ENCODE results near the gene TFAP2D.

Gene TFAP2D

GRCh38 chr6:50817646-50817950, 104.3 kb downstream of the TFAP2D start:
- in situ Hi-C loops (cut with HindIII; ENCODE audit: low sequenced_read_pairs), result loop anchor here (10.0 kb wide), 1 partner anchor 197 kb away; no protein-coding TSS in a partner anchor

DNA sequence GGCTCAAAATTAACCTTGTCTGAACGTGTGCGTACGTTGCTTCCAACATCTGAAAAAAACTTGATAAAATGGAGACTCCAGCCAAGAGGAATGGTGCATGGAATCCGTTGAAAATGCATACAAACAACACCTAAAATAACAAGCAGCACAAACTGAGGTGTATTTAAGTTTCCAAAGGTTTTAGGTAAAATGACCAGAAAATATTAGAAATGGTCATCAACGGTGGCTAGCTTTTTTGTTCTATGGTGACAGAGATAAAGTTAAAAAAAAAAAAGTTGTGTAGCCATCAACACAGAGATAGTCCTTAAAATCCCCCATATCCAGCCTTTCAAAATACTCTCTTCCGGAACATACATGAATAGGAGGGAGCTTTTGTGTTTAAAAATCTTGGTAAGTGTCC, 104.7 kb downstream of the TFAP2D start:
- in situ Hi-C loops (cut with HindIII; ENCODE audit: low sequenced_read_pairs), result loop anchor here (10.0 kb wide), 1 partner anchor 197 kb away; no protein-coding TSS in a partner anchor

GRCh38 chr6:50818673-50819072, 105.3 kb downstream of the TFAP2D start, which contains the start of gene TFAP2B:
Gene TFAP2B (plus strand): TSS chr6:50818871. CDS start chr6:50818892, 21 bp downstream.
- in situ Hi-C loops (cut with HindIII; ENCODE audit: low sequenced_read_pairs), result loop anchor here (10.0 kb wide), 1 partner anchor 196 kb away; no protein-coding TSS in a partner anchor

GRCh38 chr6:50819466-50819903, 106.2 kb downstream of the TFAP2D start:
- in situ Hi-C loops (cut with HindIII; ENCODE audit: low sequenced_read_pairs), result loop anchor here (10.0 kb wide), 1 partner anchor 195 kb away; no protein-coding TSS in a partner anchor

GRCh38 chr6:50819904-50820868, 106.9 kb downstream of the TFAP2D start:
- in situ Hi-C loops (cut with HindIII; ENCODE audit: low sequenced_read_pairs), result loop anchor here (10.0 kb wide), 1 partner anchor 195 kb away; no protein-coding TSS in a partner anchor

GRCh38 chr6:50820869-50821264, 107.5 kb downstream of the TFAP2D start:
- in situ Hi-C loops (cut with HindIII; ENCODE audit: low sequenced_read_pairs), result no loop called here

DNA sequence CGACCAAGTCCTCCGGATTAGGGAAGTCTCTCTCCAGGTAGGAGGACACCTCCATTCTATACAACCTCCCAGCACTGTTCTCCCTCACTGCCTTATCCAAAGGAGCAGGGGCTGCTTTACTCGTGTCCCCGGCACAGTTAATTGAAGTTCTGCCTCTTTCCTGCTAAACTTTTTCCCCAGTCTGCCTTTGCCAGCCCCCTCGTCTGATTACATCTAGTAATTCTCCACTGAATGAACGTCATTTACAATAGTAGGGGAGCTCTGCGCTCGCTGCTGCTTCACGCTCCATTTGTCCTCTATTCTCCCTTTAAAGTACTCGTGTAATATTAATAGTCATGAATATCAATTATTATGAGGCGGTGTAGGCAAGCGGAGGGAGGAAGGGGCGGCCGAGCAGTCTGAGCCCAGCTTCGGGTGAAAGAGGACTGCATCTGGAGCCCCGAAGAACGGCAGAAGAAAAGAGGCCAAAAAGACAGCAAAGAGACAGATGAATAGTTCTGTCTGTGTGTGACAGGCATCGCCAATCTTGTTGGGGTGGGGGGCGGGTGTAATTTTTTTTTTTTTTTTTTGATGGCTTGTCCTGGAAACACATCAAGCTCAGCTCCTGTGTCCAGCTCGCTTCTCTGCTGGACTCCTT, 108.2 kb downstream of the TFAP2D start:
- in situ Hi-C loops (cut with HindIII; ENCODE audit: low sequenced_read_pairs), result no loop called here

DNA sequence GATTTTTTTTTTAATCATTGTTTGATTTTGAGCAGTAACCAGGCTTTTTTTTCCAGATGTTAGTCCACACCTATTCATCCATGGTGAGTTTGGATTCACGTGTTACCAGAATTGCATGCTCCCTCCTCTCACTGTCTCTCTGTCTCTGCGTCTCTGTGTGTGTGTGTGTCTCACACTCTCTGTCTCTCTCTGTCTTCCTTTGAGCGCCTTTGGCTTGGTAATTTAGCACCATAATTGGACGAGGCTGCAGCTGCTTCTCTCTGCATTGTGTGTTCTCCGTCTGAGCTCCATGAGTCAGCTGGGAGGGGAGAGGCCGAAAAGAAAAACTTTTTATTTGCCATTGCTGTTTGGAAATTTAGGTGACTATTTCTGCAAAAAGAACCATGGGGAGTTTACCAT, 108.8 kb downstream of the TFAP2D start:
- in situ Hi-C loops (cut with HindIII; ENCODE audit: low sequenced_read_pairs), result no loop called here
